GM21576 (cell line): ENCODE data around the gene CARM1.
A peak's percentile ranks its signal among the peaks of the same experiment; 100 is the strongest.
"Not testable (repeated sequence)": the region's sequence is repeated elsewhere in the genome, so short reads cannot be mapped to it uniquely, and the experiment has no call there.

Experiments
- ATAC-seq: cut with Tn5 transposase; IDR thresholded peaks from one replicate; pipeline ENCODE4 v1.9.1; 2021; ENCODE audit warnings: mild to moderate bottlenecking, moderate library complexity; ENCODE audit not compliant: unreplicated experiment

CARM1 gene

GRCh38 chr19:10872546-10873107 is 1.3 kb downstream of the CARM1 start:
- ATAC-seq: no peak

DNA sequence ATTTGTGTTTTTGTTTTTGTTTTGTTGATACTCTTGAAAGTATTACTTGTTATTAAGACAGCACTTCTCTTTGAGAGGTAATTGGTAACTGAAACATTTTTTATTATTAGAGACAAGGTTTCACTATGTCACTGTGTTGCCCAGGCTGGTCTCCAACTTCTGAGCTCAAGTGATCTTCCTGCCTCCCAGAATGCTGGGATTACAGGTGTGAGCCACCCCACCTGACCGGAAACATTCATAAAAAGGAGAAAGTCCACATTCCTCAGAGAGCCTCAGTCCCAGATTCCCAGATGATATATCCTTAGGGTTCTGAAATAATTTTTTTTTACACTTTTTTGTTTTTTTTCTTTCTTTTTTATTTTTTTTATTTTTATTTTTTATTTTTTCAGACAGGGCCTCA is 2.7 kb downstream of the CARM1 start:
- no peak for ATAC-seq

DNA sequence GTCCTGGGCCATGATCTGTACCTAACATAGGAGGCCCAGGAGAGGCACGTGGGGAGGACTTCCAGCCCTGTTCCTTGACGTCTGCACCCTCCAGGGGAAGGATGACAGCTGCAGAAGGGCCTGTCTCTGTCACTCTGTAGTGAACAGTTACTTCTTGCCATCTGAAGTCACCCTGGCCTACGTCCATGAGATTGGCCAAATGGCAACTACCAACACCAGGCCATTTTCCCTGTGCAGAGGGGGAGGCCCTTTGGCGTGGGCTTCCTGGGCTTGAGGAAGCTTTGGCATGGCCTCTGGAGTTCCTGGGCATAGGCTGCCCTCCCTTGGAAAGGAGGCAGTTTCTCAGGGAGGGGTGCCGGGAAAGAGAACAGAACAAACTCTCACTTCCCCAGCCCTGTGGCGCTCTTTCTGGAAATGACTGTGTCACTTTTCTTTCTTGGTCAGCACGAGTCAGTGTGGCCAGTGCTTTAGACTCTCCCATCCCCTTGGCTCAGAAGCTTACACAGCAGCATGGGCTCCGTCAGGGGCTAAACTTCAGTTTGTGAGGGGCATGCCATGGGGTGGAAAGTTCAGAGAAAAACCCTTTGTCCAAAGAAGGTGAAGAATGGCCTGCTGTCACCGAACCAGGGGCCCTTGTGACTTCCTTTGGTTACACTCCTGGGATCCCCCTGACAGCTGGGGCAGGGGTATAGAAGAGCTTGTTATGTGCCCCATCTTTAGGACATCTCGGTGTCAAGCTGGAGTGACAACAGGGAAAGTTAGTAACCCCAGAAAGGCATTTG is 5.3 kb downstream of the CARM1 start:
- peak; percentile 50 for ATAC-seq

GRCh38 chr19:10877608-10878007 is 6.3 kb downstream of the CARM1 start:
- ATAC-seq: not testable (repeated sequence)

DNA sequence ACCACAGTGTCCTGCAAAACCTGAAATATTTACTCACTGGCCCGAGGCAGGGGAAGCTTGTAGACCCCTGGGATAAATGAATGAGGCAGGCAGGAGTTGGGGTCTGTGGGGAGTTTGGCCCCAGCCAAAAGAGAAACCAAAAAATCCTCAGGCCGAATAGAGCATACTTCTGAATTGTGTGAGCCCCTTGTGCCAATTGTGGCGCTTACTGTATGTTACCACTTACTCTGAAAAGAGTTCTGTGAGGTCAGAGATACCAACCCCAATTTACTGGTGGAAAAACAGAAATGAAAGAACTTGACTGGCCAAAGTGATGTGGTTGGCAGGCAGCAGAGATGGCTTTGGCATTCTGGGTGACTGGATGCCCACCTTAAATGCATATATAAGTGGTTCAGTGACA is 6.9 kb downstream of the CARM1 start:
- no peak for ATAC-seq

GRCh38 chr19:10881403-10882107 is 10.2 kb downstream of the CARM1 start:
- no peak for ATAC-seq

DNA sequence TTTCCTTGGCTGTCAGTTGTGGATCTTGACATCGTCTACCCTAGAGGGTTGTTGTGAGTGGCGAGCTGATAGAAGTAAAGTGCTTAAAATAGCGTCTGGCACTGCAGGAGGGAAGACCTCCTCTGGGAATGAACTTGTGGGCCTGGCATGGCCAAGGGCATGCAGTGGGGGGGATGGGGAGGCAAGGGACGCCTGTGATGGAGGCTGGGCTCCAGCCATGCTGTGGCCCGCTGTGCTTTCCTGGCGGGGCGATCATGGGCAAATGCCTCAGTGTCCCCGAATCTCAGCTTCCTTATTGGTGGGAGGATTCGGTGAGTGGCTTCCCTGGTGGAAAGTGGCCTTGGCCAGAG is 10.7 kb downstream of the CARM1 start:
- no peak for ATAC-seq

DNA sequence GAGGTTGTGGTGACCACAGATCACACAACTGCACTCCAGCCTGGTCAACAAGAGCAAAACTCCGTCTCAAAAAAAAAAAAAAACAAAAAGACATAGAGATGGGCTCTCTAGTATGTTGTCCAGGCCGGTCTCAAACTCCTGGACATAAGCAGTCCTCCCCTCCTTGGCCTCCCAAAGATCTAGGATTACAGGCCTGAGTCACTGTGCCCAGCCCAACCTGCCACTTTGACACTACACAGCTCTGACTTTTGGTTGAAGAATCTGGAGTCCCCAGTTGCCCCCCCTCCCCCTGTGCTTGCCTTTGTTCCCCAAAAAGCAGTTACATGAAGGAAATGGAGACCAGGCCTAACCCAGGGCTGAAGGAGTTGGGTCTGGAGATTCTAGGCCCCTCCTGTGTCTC is 12.9 kb downstream of the CARM1 start:
- no peak for ATAC-seq

DNA sequence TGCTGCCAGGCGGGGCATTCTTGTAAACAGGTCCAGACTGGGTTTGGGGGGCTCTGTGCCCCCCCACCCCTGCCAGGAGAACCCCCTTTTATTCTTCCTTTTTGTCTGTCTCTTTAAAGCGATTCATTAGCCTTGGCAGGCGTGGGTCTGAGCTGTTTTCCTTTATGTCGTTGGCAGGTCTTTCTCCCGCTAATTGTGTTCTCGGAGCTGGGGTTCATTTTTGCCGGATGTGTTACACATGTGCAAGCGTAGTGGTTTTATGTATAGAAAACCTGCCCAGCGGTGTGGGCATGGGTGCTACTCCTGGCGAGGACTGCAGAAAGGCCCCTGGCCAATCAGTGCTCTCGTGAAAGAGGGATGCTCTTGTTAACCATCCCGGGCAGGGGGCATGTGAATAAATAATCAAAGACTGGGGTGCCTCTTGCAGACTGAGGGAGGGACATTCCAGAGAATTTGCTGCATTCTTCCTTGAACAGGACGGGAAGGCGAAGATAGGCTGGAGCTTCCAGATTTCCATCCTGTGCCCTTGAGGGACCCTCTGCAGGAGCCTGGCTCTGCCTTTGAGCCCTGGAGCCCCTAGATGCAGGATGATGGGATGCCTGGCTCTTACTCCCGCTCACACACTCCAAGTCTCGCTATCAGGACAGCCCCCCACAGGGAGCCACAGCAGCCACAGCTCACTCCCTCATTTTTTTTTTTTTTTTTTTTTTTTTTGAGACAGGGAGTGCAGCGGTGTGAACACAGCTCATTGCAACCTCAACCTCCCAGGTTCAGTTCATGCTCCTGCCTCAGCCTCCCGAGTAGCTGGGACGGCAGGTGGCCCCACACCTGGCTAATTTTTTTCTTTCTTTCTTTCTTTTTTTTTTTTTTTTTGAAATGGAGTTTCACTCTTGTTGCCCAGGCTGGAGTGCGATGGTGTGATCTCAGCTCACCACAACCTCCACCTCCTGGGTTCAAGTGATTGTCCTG is 14.1 kb downstream of the CARM1 start:
- no peak for ATAC-seq

DNA sequence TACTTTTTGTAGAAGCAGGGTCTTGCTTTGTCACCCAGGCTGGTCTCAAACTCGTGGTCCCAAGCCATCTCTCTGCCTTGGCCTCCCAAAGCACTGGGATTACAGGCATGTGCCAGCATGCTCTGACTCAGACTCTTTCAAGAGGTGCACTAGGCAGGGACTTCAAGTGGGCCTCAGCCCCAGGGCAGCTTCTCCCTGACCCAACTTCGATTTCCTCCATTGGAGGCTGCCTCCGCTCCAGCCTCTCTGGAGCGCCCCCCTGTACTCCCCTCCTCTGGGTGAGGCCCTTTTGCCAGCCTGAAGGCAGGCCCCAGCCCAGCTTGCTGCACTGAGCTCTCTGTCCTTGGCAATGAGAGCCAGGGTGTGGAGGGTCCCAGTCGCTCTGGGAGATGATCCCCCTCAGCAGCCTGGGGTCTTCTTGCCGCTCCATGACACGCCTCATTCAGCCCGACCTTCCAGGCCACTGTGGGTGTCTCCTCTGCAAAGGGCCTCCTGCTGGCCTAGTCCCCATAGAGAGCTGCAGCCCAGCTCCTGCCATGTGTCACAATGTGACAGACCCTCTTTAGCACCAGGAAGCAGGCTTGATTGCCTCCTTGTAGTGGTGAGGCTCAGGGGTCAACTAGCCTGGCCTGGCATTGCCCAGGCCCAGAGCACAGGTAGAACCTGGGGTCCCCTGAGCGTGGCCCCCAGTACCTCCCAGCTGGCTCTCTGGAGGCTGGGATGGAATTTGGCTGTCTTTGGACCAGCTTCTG is 16.4 kb downstream of the CARM1 start:
- ATAC-seq: no peak

GRCh38 chr19:10888421-10888866 is 17.1 kb downstream of the CARM1 start:
- no peak for ATAC-seq

DNA sequence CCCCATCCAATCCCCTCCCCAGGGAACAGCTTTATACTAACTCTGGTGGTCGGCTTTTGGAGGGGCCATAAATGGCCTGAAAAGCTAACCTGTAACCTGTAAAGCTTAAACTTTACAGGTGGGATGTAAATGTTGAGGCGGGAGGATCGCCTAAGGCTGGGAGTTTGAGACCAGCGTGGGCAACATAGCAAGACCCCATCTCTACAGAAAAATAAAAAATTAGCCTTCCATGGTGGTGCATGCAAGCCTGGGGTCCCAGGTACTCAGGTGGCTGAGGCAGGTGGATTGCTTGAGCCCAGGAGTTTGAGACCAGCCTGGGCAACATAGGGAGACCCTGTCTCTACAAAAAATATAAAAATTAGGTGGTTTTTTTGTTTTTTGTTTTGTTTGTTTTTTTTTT is 18.5 kb downstream of the CARM1 start:
- no peak for ATAC-seq

GRCh38 chr19:10891405-10892086 is 20.2 kb downstream of the CARM1 start:
- ATAC-seq: no peak

DNA sequence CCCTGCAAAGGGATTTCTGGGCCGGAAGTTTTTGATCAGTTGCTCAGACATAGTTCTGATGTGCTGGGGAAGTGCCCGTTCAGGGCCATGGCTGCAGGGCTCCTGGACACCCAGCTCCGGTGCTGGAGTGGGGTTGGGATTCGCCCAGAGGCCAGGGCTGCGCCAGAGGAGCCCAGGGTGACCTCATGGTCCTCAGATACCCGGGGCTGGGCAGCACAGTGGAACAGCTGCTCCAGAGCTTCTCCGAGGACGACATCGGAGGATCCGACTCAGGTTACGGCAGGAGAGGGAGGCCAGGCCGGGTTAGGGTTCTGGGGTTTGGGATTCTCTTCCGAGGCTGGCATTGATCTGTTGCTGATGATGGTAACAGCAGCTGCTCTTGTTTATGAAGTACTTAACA is 20.9 kb downstream of the CARM1 start:
- no peak for ATAC-seq

DNA sequence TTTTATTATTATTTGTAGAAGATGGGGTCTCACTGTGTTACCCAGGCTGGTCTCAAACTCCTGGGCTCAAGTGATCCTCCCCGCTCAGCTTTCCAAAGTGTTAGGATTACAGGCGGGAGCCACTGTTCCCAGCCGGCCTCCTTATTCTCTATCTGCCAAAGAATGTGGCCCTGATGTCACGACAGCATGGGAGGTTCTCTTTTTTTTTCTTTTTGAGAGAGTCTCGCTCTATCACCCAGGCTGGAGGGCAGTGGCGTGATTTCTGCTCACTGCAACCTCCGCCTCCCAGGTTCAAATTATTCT is 23.5 kb downstream of the CARM1 start:
- no peak for ATAC-seq

- ATAC-seq: no peak
These were observed 24.0 kb downstream of the CARM1 start for GRCh38 chr19:10895363-10895762.

- ATAC-seq: no peak
These were observed 24.6 kb downstream of the CARM1 start for GRCh38 chr19:10895920-10896319.

DNA sequence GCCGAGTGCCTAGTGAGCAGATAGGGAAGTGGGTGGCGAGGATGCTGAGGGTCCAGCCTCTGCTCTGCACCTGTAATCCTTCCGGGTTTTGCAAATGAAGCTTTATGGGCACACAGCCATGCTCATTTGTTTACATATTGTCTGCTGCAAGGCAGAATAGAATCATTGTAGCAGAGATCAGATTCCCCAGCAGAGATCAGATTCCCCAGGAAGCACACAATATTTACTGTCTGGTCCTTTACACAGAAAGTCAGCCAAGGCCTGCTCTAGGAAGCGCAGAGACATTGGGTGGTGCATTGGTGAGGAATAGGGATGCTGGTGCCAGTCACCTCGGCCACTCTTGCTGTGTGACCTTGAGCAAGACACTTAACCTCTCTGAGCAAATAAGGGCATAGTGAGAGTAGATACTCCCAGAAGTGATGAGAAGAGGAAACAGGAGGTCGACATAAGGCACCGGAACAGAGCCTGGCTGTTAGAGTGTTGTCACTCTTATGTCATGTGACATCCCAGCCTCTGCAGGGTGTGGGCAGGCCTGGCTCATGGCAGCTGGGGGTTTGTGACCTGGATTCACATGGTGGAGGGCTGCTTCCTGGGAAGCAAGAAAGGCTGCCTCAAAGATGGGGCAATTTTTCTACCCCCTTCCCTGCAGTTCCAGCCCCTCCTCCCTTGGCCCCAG is 25.6 kb downstream of the CARM1 start:
- no peak for ATAC-seq

DNA sequence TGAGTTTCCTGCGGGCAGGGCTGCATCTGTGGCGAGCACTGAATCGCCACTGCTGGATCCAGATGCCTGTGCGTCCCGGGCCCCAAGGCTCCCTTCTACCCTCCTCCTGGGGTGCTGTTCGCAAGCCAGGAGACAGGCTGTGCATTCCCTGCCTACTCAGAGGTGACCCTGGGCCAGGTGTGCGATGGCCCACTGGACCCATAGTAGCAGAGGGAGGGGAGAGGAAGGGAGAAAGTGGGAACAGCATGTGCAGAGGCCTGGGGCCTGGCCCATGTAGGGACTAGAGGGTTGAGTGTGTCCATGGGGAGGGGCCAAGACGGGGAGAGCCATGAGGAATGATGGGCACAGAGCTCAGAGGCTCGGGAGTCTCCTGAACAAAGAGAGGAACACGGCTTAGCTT is 27.3 kb downstream of the CARM1 start:
- no peak for ATAC-seq
